LNCaP clone FGC (cell line): ENCODE results near the gene TOR1A.

Experiments
- DNase-seq: peaks from one replicate; pipeline ENCODE4 v3.0.0-alpha.2; 2011; ENCODE audit warnings: low read depth
- H3K4me3 ChIP-seq: 2 replicates; pipeline ENCODE4 v1.5.1; 2011; ENCODE audit warnings: mild to moderate bottlenecking, low read depth, low read length, control low read depth
- TF ChIP-seq, protein P1 (sequence below): IDR thresholded peaks from 2 replicates; pipeline ENCODE4 v1.5.1; 2012; ENCODE audit warnings: mild to moderate bottlenecking; ENCODE audit not compliant: control insufficient read depth, insufficient read depth; ENCODE audit errors: extremely low read depth

The TOR1A gene

GRCh38 chr9:129840034-129840433 lies 16.1 kb upstream of the TOR1A start:
- DNase-seq = no peak
- H3K4me3 ChIP-seq = no peak overlapping the region
- TF ChIP-seq, protein P1, sequence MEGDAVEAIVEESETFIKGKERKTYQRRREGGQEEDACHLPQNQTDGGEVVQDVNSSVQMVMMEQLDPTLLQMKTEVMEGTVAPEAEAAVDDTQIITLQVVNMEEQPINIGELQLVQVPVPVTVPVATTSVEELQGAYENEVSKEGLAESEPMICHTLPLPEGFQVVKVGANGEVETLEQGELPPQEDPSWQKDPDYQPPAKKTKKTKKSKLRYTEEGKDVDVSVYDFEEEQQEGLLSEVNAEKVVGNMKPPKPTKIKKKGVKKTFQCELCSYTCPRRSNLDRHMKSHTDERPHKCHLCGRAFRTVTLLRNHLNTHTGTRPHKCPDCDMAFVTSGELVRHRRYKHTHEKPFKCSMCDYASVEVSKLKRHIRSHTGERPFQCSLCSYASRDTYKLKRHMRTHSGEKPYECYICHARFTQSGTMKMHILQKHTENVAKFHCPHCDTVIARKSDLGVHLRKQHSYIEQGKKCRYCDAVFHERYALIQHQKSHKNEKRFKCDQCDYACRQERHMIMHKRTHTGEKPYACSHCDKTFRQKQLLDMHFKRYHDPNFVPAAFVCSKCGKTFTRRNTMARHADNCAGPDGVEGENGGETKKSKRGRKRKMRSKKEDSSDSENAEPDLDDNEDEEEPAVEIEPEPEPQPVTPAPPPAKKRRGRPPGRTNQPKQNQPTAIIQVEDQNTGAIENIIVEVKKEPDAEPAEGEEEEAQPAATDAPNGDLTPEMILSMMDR = no peak

DNA sequence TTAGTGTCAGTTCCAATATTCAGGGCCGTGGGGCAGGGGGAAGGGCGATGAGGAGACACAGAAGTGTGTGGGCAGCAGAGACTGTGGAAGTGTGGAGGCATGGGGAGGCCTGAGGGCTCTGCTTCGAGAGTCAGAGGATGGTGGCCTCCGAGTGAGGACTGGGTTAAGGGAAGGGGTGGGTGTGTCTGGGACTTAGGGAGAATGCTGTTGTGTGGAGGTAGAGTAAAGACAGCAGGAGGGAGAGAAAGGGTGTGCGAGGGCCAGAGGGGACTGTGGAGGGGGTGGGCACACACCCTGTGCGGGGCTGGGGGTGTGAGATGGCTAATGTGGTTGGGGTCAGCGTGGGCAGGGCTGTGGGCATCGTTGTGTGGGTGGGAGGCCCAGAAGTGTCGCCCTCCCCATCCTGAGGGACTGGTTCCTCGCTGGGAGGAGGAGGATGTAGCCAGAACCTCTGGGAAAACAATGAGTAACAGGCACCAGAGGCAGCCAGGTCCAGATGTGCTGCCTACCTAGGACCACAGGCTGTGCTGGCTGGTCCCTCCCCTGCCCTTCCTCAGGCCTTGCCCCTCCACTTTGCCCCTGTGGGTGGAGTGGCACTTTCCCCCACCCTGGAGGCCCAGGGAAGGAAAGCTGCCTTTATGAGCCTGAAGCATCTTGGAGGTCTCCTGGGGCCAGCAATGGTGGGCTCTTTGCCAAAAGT lies 15.5 kb upstream of the TOR1A start:
- TF ChIP-seq, protein P1 = no peak
- no peak for DNase-seq

DNA sequence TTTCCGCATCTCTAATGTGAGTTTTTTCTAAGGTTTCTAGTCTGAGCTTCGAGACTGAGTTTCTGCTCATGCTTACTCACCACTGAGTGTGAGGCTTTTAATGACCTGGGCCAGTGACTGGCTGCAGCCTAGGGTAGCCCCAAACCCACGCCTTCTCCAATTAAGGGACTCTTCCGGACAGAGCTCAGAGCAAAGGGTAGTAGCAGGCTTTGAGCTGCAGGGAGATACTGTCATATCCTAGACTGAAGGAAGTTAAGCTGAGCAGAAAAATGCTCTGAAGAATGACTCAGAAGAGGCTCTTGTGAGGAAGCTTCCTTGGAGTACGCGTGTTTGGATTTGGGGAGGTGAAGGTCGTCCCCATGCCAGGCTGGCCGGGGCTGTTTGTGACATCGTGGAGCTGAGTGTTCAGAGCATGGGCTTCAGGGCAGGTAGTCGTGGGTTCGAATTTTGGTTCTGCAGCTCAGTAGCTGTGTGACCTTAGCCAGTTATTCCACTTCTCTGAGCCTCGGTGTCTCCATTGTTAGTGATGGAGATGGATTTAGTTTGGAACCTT lies 14.8 kb upstream of the TOR1A start:
- H3K4me3 ChIP-seq = no peak overlapping the region
- TF ChIP-seq, protein P1 = no peak
- no peak for DNase-seq

More for the DNA sequence above, 15.5 kb upstream of the TOR1A start:
- no peak overlapping the region for H3K4me3 ChIP-seq

- H3K4me3 ChIP-seq = peak overlapping the region; percentile 79
- DNase-seq = no peak
- TF ChIP-seq, protein P1 = no peak
These were observed 12.5 kb upstream of the TOR1A start for GRCh38 chr9:129836311-129837007.

- TF ChIP-seq, protein P1 = no peak
- DNase-seq = no peak
- peak overlapping the region; percentile 79 for H3K4me3 ChIP-seq
These were observed 11.9 kb upstream of the TOR1A start for GRCh38 chr9:129835860-129836223.

- TF ChIP-seq, protein P1 = no peak
- H3K4me3 ChIP-seq = peak within 1 kb of the TSS; percentile 79
These were observed 11.4 kb upstream of the TOR1A start, which contains the start of the genes C9orf78 and USP20 for GRCh38 chr9:129835128-129835859. TSS of gene C9orf78 (minus strand) at chr9:129835275. CDS start at chr9:129835221, 54 bp downstream. TSS of gene USP20 (plus strand) at chr9:129835458. CDS start at chr9:129852556, 17,098 bp downstream.

More at GRCh38 chr9:129835128-129835859, 11.4 kb upstream of the TOR1A start, which contains the start of the genes C9orf78 and USP20:
- DNase-seq = peak; percentile 70
